ENCODE measurements around the gene CCNQ.

Gene CCNQ

GRCh38 chrX:153608376-153608775 lies 9.4 kb upstream of the CCNQ start:
- no peak for TF ChIP-seq SIN3A (IDR thresholded peaks at IDR 0.05; ENCODE audit: borderline replicate concordance, insufficient read depth, low read length)
- no peak for TF ChIP-seq TAF1 (IDR thresholded peaks at IDR 0.05; ENCODE audit: borderline replicate concordance, insufficient read depth, low read length)
- TF ChIP-seq REST (IDR thresholded peaks at IDR 0.05; ENCODE audit: insufficient read depth in 1 of 2, low read depth in 2 of 2, low read length in 2 of 2) = no peak
- TF ChIP-seq POLR2AphosphoS5 (IDR thresholded peaks at IDR 0.05; ENCODE audit: low read depth, low read length) = no peak
- no peak for TF ChIP-seq FOXP2 (optimal IDR thresholded peaks at IDR 0.05; ENCODE audit: borderline replicate concordance, extremely low read depth, extremely low read length, insufficient read depth)

GRCh38 chrX:153606503-153606902 lies 7.6 kb upstream of the CCNQ start:
- TF ChIP-seq POLR2AphosphoS5 (IDR thresholded peaks at IDR 0.05; ENCODE audit: low read depth, low read length) (no peak), FOXP2 (optimal IDR thresholded peaks at IDR 0.05; ENCODE audit: borderline replicate concordance, extremely low read depth, extremely low read length, insufficient read depth) (no peak), REST (IDR thresholded peaks at IDR 0.05; ENCODE audit: insufficient read depth in 1 of 2, low read depth in 2 of 2, low read length in 2 of 2) (no peak), SIN3A (IDR thresholded peaks at IDR 0.05; ENCODE audit: borderline replicate concordance, insufficient read depth, low read length) (no peak), TAF1 (IDR thresholded peaks at IDR 0.05; ENCODE audit: borderline replicate concordance, insufficient read depth, low read length) (no peak)

GRCh38 chrX:153603131-153603656 lies 4.3 kb upstream of the CCNQ start:
- TF ChIP-seq POLR2AphosphoS5 (IDR thresholded peaks at IDR 0.05; ENCODE audit: low read depth, low read length) (no peak), SIN3A (IDR thresholded peaks at IDR 0.05; ENCODE audit: borderline replicate concordance, insufficient read depth, low read length) (no peak), FOXP2 (optimal IDR thresholded peaks at IDR 0.05; ENCODE audit: borderline replicate concordance, extremely low read depth, extremely low read length, insufficient read depth) (no peak), REST (IDR thresholded peaks at IDR 0.05; ENCODE audit: insufficient read depth in 1 of 2, low read depth in 2 of 2, low read length in 2 of 2) (no peak), TAF1 (IDR thresholded peaks at IDR 0.05; ENCODE audit: borderline replicate concordance, insufficient read depth, low read length) (no peak)

GRCh38 chrX:153602601-153603000 lies 3.7 kb upstream of the CCNQ start:
- TF ChIP-seq REST (IDR thresholded peaks at IDR 0.05; ENCODE audit: insufficient read depth in 1 of 2, low read depth in 2 of 2, low read length in 2 of 2) = no peak
- no peak for TF ChIP-seq FOXP2 (optimal IDR thresholded peaks at IDR 0.05; ENCODE audit: borderline replicate concordance, extremely low read depth, extremely low read length, insufficient read depth)
- TF ChIP-seq TAF1 (IDR thresholded peaks at IDR 0.05; ENCODE audit: borderline replicate concordance, insufficient read depth, low read length) = no peak
- TF ChIP-seq SIN3A (IDR thresholded peaks at IDR 0.05; ENCODE audit: borderline replicate concordance, insufficient read depth, low read length) = no peak
- TF ChIP-seq POLR2AphosphoS5 (IDR thresholded peaks at IDR 0.05; ENCODE audit: low read depth, low read length) = no peak

All from PFSK-1 (cell line).